Measurements from ENCODE around the gene RABGAP1L. TPM values are rescaled to one million over a fixed set of nuclear protein-coding genes. Genes with fewer than 3 reads are reported as not detected.

The RABGAP1L gene
- total and polyA plus RNA-seq, 10 of the 15 experiments (the other 5 are each of a cell fraction or from before 2014, with no cell fraction given): 5.8 to 194 (median 113) TPM

- no peak for TF ChIP-seq JUNB (IDR thresholded peaks at IDR 0.05)
Measured at GRCh38 chr1:174324939-174325338, 165.6 kb downstream of the RABGAP1L start (continued).

GRCh38 chr1:174326278-174326677 lies 167.0 kb downstream of the RABGAP1L start:
- Histone ChIP-seq H2AFZ (ENCODE audit: control insufficient read depth, low read depth, low read length) (no peak overlapping the region), H3K9ac (ENCODE audit: control insufficient read depth, insufficient read depth, low read length) (no peak overlapping the region), H4K20me1 (ENCODE audit: control insufficient read depth, insufficient read depth) (no peaks in the 10 kb centered on the region), H3K4me3 (no peak overlapping the region), H3K27ac (ENCODE audit: control insufficient read depth, insufficient read depth) (no peak overlapping the region), H3K4me2 (ENCODE audit: control insufficient read depth, insufficient read depth) (no peak overlapping the region), H3K79me2 (ENCODE audit: control insufficient read depth, insufficient read depth, low read length) (no peaks in the 10 kb centered on the region), H3K4me1 (ENCODE audit: control insufficient read depth, insufficient read depth, low read length) (no peaks in the 10 kb centered on the region), H3K36me3 (ENCODE audit: control insufficient read depth in 2 of 2, insufficient read depth in 2 of 2, low read length in 1 of 2) (peaks cover 0 to 5% of the 10 kb centered on the region in 2 experiments; a peak in 1 of 4 replicates), H3K27me3 (replicated peaks in 1 of 2; ENCODE audit: control insufficient read depth in 2 of 2, insufficient read depth in 2 of 2, low read length in 1 of 2) (no peaks in the 10 kb centered on the region), H3K9me3 (replicated peaks; ENCODE audit: control insufficient read depth, insufficient read depth, low read length) (peaks cover 9% of the 10 kb centered on the region)
- no peak for FAIRE-seq
- ChIA-PET SMC1A (ENCODE audit: uncharacterized antibody, unreplicated experiment) (no interaction called here), RAD21 (ENCODE audit: unreplicated experiment) (no interaction called here), CTCF (no interaction called here), POLR2A (interaction anchor here (0.6 kb wide), 1 partner anchor 249 kb away, joined by 3 read pairs; no protein-coding TSS in a partner anchor)
- no TSS peak for BruUV-seq (replicated peaks)
- 96% methylated on average over 3 of the region's 3 CpGs for WGBS (ENCODE audit: insufficient coverage, insufficient replicate concordance, low lambda C conversion rate, missing lambda C conversion rate)
- ATAC-seq: no peak
- intact Hi-C loops (cut with micrococcal nuclease; ENCODE audit: unreplicated experiment) (no loop called here), in situ Hi-C loops (cut with MboI) (no loop called here)
- DNase-seq (ENCODE audit: low read depth, low spot score): no peak
- TF ChIP-seq ZNF384 (IDR thresholded peaks at IDR 0.05; ENCODE audit: borderline replicate concordance, low read depth, low read length) (no peak), CUX1 (IDR thresholded peaks at IDR 0.05; ENCODE audit: insufficient replicate concordance, low read depth, low read length) (no peak), SMC3 (IDR thresholded peaks at IDR 0.05; ENCODE audit: borderline replicate concordance, low read length) (no peak), RAD51 (IDR thresholded peaks at IDR 0.05) (no peak), SIX5 (IDR thresholded peaks at IDR 0.05; ENCODE audit: low read depth, low read length, severe bottlenecking) (no peak), POLR2AphosphoS5 (IDR thresholded peaks at IDR 0.05; ENCODE audit: low read length) (no peak), MYB (IDR thresholded peaks at IDR 0.05; ENCODE audit: borderline replicate concordance, low read depth, low read length) (no peak), EGR1 (IDR thresholded peaks at IDR 0.05; ENCODE audit: borderline replicate concordance in 1 of 2, low read depth in 2 of 2, low read length in 2 of 2) (no peak), IRF5 (IDR thresholded peaks at IDR 0.05; ENCODE audit: borderline replicate concordance) (no peak), SP1 (IDR thresholded peaks at IDR 0.05; ENCODE audit: low read depth, low read length) (no peak), ZNF274 (IDR thresholded peaks at IDR 0.05; ENCODE audit: insufficient read depth, insufficient read length) (no peak), SMAD1 (IDR thresholded peaks at IDR 0.05; ENCODE audit: low read depth, partially characterized antibody) (no peak), MXI1 (IDR thresholded peaks at IDR 0.05; ENCODE audit: low read depth, low read length) (no peak), RBBP5 (conservative IDR thresholded peaks at IDR 0.05) (no peak), POLR2AphosphoS2 (IDR thresholded peaks at IDR 0.05; ENCODE audit: low read depth, low read length) (no peak)

All from GM12878 (cell line).